Measurements from ENCODE around the gene S100A14. TPM values are rescaled to one million over a fixed set of nuclear protein-coding genes. Genes with fewer than 3 reads are reported as not detected.

The S100A14 gene
- polyA plus RNA-seq, 1 of the 3 experiments (the other 2 are of a cell fraction), result 0.15 TPM

DNA sequence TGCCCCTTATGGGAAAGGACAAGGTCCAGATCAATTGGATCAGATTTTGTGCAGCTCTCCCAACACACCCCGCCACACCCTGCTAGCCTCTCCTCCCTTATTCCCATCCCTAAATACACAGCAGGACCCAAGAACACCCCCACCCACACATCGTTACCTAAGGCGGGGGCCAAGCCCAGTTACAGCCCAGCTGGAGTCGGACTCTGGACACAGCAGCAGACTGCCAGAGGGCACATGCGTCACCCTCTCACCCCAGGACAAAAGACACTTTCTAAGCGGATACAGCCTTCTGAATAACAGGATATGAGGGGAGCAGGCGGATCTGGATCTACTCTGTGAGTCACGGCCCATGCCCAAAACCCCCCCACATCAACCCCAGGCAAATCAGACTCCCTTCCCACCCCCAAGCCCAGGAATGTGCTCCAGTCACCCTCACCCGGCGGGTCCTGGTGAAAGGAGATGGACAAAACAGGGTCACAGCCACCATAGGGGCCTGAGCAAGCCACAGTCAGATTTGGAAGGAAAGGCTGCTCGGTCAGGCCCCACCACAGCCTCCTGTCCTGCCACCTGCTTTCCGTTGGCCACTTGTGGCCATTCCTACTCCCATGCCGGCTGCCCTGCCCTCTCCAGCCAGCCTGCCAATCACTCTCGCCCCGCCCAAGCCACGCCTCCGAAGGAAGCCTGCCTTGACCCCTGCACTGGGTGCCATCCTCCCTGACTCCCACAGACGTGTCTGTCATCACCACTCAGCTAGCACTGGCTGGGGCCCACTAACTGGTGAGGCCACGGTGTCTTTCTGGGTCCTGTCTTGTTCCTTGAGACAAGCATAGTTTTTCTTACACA, 7.2 kb downstream of the S100A14 start (continued):
- peak; percentile 68; the same call in 1 of the 2 replicates for TF ChIP-seq TAF1 (IDR thresholded peaks at IDR 0.05; ENCODE audit: borderline replicate concordance, low read depth, low read length)
- peak; percentile 94 for TF ChIP-seq POLR2AphosphoS5 (IDR thresholded peaks at IDR 0.05; ENCODE audit: low read depth, low read length)
- no peak for TF ChIP-seq NRF1 (IDR thresholded peaks at IDR 0.05; ENCODE audit: low read depth, low read length)
- peak; percentile 43; the same call in 1 of the 2 replicates for TF ChIP-seq TEAD4 (IDR thresholded peaks at IDR 0.05; ENCODE audit: borderline replicate concordance, insufficient read depth)
- no peak; the same call in 1 of the 2 replicates for TF ChIP-seq JUND (IDR thresholded peaks at IDR 0.05)
- no peak for TF ChIP-seq NFIC (IDR thresholded peaks at IDR 0.05; ENCODE audit: borderline replicate concordance)

DNA sequence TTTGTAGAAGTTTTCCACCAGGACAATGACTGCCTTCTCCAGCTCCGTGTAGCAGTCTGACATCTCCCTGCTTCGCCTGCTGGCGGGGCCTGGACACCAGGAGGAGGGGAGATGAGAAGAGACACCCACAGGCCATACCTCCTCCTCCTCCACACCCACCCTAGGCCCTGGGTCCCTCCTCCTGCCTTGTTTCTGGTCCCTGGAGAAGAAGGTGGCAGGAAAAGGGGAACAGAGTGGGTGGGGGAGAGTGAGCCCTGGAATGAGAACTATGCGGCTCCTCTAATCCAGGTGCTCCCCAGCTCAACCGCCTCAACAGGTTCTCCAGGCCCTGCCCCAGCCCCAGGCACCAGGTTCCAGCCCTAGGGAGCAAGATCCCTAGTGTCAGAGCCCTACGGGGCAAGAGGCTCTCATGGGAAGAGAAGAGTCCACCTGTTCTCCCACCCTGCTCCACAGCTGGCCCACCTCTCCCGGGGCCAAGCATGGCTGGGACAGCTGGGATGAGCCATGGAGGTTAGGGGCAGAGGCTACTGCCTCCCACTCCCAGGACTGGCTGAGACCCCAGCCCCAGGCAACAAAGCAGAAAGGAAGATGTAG, 7.9 kb downstream of the S100A14 start:
- WGBS (ENCODE audit: low lambda C conversion rate), result 72% methylated on average over 6 of the region's 7 CpGs
- Histone ChIP-seq H3K79me2 (ENCODE audit: insufficient read depth) (peaks cover 48% of the 10 kb centered on the region), H3K27me3 (ENCODE audit: insufficient read depth) (no peaks in the 10 kb centered on the region), H3K4me3 (ENCODE audit: low read depth in 2 of 2, low read length in 1 of 2) (peak overlapping the region; percentile 58 to 87), H2AFZ (ENCODE audit: low read depth) (no peak overlapping the region), H3K9ac (peak overlapping the region; percentile 100), H3K4me1 (ENCODE audit: control insufficient read depth in 1 of 2, insufficient read depth in 2 of 2, low read depth in 1 of 2, low read length in 1 of 2) (peaks cover 15 to 23% of the 10 kb centered on the region in 2 experiments; a peak in 3 of 4 replicates), H3F3A (replicated peaks; ENCODE audit: insufficient read depth) (peaks cover 33% of the 10 kb centered on the region), H3K9me3 (no peaks in the 10 kb centered on the region), H4K20me1 (ENCODE audit: insufficient read depth) (no peaks in the 10 kb centered on the region), H3K36me3 (replicated peaks in 1 of 2; ENCODE audit: control insufficient read depth in 1 of 2, insufficient read depth in 2 of 2, low read length in 1 of 2) (peaks cover 13 to 27% of the 10 kb centered on the region in 2 experiments), H3K4me2 (peak overlapping the region; percentile 99), H3K27ac (ENCODE audit: low read depth in 2 of 2, low read length in 1 of 2) (peak overlapping the region; percentile 58 to 84), H3K9me2 (no peaks in the 10 kb centered on the region)
- no peak for DNase-seq
- TF ChIP-seq, protein P1, sequence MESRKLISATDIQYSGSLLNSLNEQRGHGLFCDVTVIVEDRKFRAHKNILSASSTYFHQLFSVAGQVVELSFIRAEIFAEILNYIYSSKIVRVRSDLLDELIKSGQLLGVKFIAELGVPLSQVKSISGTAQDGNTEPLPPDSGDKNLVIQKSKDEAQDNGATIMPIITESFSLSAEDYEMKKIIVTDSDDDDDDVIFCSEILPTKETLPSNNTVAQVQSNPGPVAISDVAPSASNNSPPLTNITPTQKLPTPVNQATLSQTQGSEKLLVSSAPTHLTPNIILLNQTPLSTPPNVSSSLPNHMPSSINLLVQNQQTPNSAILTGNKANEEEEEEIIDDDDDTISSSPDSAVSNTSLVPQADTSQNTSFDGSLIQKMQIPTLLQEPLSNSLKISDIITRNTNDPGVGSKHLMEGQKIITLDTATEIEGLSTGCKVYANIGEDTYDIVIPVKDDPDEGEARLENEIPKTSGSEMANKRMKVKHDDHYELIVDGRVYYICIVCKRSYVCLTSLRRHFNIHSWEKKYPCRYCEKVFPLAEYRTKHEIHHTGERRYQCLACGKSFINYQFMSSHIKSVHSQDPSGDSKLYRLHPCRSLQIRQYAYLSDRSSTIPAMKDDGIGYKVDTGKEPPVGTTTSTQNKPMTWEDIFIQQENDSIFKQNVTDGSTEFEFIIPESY (IDR thresholded peaks at IDR 0.05; ENCODE audit: borderline replicate concordance, low read depth), result no peak
- peak; percentile 31; the same call in 1 of the 2 replicates for TF ChIP-seq POLR2AphosphoS5 (IDR thresholded peaks at IDR 0.05; ENCODE audit: low read depth, low read length)
- POLR2A ChIA-PET, result no interaction called here
- CTCF ChIA-PET, result interaction anchor here (1.2 to 3.0 kb wide), 4 partner anchors 9 to 98 kb away, joined by 3 to 17 read pairs (median 6); no protein-coding TSS in a partner anchor

DNA sequence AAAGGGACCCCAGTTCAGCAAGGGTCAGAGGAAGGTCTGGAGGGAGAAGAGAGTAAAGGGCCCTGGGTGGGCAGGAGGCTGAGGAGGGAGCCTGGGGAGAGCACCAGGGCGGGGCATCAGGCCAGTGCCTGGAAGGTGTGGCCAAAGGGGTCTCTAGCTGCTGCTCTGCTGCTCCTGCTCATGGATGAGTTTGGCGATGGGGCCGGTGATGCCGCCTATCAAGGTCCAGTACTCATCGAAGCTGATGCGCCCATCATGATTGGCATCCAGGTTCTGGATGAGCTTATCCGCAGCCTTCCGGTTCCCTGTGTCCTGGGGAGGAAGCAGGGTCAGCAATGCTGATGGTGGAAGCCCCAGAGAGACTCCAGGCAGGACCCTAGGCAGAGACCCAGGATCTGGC, 8.7 kb downstream of the S100A14 start:
- peak overlapping the region; percentile 100; the same call in 1 of the 2 replicates for H3K9ac ChIP-seq
- 100% methylated on average over 1 of the region's 8 CpGs for WGBS (ENCODE audit: low lambda C conversion rate)
- no peak overlapping the region for H2AFZ ChIP-seq (ENCODE audit: low read depth)
- H4K20me1 ChIP-seq (ENCODE audit: insufficient read depth), result no peaks in the 10 kb centered on the region
- H3F3A ChIP-seq (replicated peaks; ENCODE audit: insufficient read depth), result peaks cover 40% of the 10 kb centered on the region
- H3K9me3 ChIP-seq, result no peaks in the 10 kb centered on the region
- peak overlapping the region in 1 of 2 experiments; percentile 87; a peak in 3 of 4 replicates for H3K4me3 ChIP-seq (ENCODE audit: low read depth in 2 of 2, low read length in 1 of 2)
- ChIA-PET CTCF (interaction anchor here (0.8 to 3.0 kb wide), 4 partner anchors 9 to 35 kb away, joined by 3 to 17 read pairs (median 4); no protein-coding TSS in a partner anchor), POLR2A (no interaction called here)
- peaks cover 41% of the 10 kb centered on the region for H3K79me2 ChIP-seq (ENCODE audit: insufficient read depth)
- H3K36me3 ChIP-seq (replicated peaks in 1 of 2; ENCODE audit: control insufficient read depth in 1 of 2, insufficient read depth in 2 of 2, low read length in 1 of 2), result peaks cover 13 to 27% of the 10 kb centered on the region in 2 experiments
- H3K4me2 ChIP-seq, result peak overlapping the region; percentile 99
- DNase-seq, result no peak
- peak overlapping the region in 1 of 2 experiments; percentile 84; a peak in 1 of 4 replicates for H3K27ac ChIP-seq (ENCODE audit: low read depth in 2 of 2, low read length in 1 of 2)
- H3K4me1 ChIP-seq (ENCODE audit: control insufficient read depth in 1 of 2, insufficient read depth in 2 of 2, low read depth in 1 of 2, low read length in 1 of 2), result peaks cover 15 to 23% of the 10 kb centered on the region in 2 experiments; a peak in 3 of 4 replicates
- H3K27me3 ChIP-seq (ENCODE audit: insufficient read depth), result no peaks in the 10 kb centered on the region
- no peaks in the 10 kb centered on the region for H3K9me2 ChIP-seq
- TF ChIP-seq MXI1 (IDR thresholded peaks at IDR 0.05; ENCODE audit: low read depth, low read length) (no peak), FOXM1 (IDR thresholded peaks at IDR 0.05; ENCODE audit: low read depth) (no peak), GABPA (IDR thresholded peaks at IDR 0.05; ENCODE audit: low read depth) (no peak), MEF2A (IDR thresholded peaks at IDR 0.05; ENCODE audit: borderline replicate concordance, low read depth) (no peak), NFIC (IDR thresholded peaks at IDR 0.05; ENCODE audit: borderline replicate concordance) (no peak), POLR2AphosphoS5 (IDR thresholded peaks at IDR 0.05; ENCODE audit: low read depth, low read length) (no peak), ELF1 (IDR thresholded peaks at IDR 0.05) (no peak), TEAD4 (IDR thresholded peaks at IDR 0.05; ENCODE audit: borderline replicate concordance, insufficient read depth) (no peak), SMC3 (IDR thresholded peaks at IDR 0.05; ENCODE audit: low read depth, low read length) (no peak), EP300 (IDR thresholded peaks at IDR 0.05; ENCODE audit: borderline replicate concordance in 1 of 2, low read depth in 1 of 2, low read length in 1 of 2) (no peak), TAF1 (IDR thresholded peaks at IDR 0.05; ENCODE audit: borderline replicate concordance, low read depth, low read length) (no peak)
- TF ChIP-seq, protein P2, sequence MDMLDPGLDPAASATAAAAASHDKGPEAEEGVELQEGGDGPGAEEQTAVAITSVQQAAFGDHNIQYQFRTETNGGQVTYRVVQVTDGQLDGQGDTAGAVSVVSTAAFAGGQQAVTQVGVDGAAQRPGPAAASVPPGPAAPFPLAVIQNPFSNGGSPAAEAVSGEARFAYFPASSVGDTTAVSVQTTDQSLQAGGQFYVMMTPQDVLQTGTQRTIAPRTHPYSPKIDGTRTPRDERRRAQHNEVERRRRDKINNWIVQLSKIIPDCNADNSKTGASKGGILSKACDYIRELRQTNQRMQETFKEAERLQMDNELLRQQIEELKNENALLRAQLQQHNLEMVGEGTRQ (IDR thresholded peaks at IDR 0.05; ENCODE audit: borderline replicate concordance, low read depth, low read length), result no peak
- TF ChIP-seq, protein P3, sequence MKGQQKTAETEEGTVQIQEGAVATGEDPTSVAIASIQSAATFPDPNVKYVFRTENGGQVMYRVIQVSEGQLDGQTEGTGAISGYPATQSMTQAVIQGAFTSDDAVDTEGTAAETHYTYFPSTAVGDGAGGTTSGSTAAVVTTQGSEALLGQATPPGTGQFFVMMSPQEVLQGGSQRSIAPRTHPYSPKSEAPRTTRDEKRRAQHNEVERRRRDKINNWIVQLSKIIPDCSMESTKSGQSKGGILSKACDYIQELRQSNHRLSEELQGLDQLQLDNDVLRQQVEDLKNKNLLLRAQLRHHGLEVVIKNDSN (IDR thresholded peaks at IDR 0.05; ENCODE audit: borderline replicate concordance, low read depth), result no peak
- TF ChIP-seq, protein P1 (IDR thresholded peaks at IDR 0.05; ENCODE audit: borderline replicate concordance, low read depth), result no peak

Measured in SK-N-SH (cell line).